ENCODE data around the gene ELOVL3. TPM values are rescaled to one million over a fixed set of nuclear protein-coding genes. Genes with fewer than 3 reads are reported as not detected.

Gene ELOVL3, protein sequence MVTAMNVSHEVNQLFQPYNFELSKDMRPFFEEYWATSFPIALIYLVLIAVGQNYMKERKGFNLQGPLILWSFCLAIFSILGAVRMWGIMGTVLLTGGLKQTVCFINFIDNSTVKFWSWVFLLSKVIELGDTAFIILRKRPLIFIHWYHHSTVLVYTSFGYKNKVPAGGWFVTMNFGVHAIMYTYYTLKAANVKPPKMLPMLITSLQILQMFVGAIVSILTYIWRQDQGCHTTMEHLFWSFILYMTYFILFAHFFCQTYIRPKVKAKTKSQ
- total RNA-seq (not detected), polyA plus RNA-seq (under 1 TPM in 1 of 2 donors, not detected in 1; 0.16 TPM)

DNA sequence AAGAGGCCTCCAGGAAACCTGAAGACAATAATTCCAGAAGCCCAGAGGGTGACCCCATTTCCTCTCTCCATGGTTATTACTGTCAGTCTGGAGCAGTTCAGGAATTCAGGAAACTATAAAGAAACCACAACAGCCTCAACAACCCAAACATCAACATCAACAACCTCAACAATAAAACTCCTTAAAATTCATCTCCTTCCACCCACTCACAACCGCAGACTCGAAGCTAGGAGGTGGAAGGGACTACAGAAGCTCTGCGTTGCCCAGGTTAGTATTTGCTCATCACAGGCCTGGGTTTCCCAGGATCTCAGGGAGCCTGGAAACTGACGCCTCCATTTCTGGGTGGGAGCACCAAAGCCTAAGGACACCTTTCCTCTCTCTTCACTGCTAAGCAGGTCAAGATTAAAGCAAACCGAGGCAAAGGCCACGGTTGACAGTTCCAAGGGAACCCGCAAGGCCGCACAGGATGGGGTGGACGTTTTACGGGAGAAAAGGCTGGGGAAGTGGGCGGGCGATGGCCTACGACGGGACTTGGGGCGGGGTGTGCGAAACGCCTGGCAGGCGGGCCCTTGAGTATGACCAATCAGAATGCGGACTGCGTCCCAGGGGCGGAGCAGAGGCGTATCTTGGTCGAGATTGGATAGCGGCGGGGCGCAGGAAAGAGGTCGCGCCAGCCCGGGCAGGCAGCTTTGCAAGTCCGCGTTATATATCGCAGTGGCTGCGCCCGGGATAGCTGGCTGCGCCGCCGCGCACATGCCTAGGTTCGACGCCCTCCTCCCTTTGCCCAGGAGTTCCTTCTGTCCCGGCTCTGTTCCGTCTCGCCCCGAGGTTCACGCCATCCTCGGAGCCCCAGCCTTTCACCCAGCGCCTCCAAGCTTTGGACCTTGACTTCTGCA, at the start of gene ELOVL3:
Gene ELOVL3, plus strand, starts transcription at position 654 of the 896 bp plus-strand sequence. CDS start 250 bp downstream, outside the sequence.
- FAIRE-seq (no peak), DNase-seq (peak; percentile 90 to 96 (median 91)), ATAC-seq (peak; percentile 92 to 96 (median 94))
- WGBS, 2 donors, result 7 to 8% methylated on average over 47 of the region's 47 CpGs
- TF ChIP-seq, protein P1, sequence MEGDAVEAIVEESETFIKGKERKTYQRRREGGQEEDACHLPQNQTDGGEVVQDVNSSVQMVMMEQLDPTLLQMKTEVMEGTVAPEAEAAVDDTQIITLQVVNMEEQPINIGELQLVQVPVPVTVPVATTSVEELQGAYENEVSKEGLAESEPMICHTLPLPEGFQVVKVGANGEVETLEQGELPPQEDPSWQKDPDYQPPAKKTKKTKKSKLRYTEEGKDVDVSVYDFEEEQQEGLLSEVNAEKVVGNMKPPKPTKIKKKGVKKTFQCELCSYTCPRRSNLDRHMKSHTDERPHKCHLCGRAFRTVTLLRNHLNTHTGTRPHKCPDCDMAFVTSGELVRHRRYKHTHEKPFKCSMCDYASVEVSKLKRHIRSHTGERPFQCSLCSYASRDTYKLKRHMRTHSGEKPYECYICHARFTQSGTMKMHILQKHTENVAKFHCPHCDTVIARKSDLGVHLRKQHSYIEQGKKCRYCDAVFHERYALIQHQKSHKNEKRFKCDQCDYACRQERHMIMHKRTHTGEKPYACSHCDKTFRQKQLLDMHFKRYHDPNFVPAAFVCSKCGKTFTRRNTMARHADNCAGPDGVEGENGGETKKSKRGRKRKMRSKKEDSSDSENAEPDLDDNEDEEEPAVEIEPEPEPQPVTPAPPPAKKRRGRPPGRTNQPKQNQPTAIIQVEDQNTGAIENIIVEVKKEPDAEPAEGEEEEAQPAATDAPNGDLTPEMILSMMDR (IDR thresholded peaks at IDR 0.05), result no peak
- Histone ChIP-seq H3K9me3 (no peaks in the 10 kb centered on the region), H3K27ac (peak within 1 kb of the TSS in 2 of 4 donors; percentile 24 to 62), H3K4me3 (peak within 1 kb of the TSS in 2 of 4 donors; percentile 13 to 31), H3K36me3 (no peaks in the 10 kb centered on the region), H3K27me3 (no peaks in the 10 kb centered on the region), H3K4me1 (peaks cover 0 to 10% (median 0%) of the 10 kb centered on the region in 3 donors)
- intact Hi-C loops (cut with DNase I), result loop anchor here in 1 of 3 donors (5.0 kb wide), 1 partner anchor 126 kb away; no protein-coding TSS in a partner anchor

DNA sequence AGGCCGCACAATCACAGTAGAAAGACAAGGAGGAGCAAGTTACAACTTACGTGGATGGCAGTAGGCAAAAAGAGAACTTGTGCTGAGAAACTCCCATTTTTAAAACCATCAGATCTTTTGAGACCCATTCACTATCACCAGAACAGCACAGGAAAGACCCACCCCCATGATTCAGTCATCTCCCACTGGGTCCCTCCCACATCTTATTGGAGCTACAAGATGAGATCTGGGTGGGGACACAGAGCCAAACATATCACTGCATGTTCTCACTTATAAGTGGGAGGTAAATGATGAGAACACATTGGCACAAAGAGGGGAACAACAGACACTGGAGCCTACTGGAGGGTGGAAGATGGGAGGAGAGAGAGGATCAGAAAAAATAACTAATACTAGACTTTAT, 41.5 kb upstream of the ELOVL3 start:
- DNase-seq, result no peak
- H3K9me3 ChIP-seq, result no peaks in the 10 kb centered on the region
- H3K27ac ChIP-seq, result no peak overlapping the region
- TF ChIP-seq, protein P1 (IDR thresholded peaks at IDR 0.05), result no peak
- H3K27me3 ChIP-seq, result no peaks in the 10 kb centered on the region
- ATAC-seq, result no peak
- WGBS, 2 donors, result 76 to 86% methylated on average over 2 of the region's 2 CpGs
- no peaks in the 10 kb centered on the region for H3K4me1 ChIP-seq
- no peak for FAIRE-seq
- no peak overlapping the region for H3K4me3 ChIP-seq
- intact Hi-C loops (cut with DNase I), result no loop called here
- no peaks in the 10 kb centered on the region for H3K36me3 ChIP-seq

DNA sequence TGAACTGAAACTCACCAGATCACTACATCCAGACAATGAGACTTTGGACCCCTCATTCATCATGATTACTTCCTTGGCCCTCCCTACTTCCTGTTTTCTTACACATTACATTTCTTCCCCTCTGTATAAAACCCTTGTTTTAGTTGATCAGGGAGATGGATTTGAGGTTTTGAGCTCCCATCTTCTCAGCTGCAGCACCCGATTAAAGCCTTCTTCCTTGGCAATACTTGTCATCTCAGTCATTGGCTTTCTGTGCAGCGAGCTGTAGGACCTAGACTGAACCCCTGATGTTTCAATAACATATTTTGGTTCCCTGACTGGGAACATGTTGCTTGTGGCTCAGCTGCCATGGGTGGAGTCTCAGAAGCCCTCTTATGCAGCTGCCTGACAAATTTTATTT, 40.8 kb upstream of the ELOVL3 start:
- Histone ChIP-seq H3K36me3 (no peaks in the 10 kb centered on the region), H3K27me3 (no peaks in the 10 kb centered on the region), H3K27ac (no peak overlapping the region), H3K4me1 (no peaks in the 10 kb centered on the region), H3K9me3 (no peaks in the 10 kb centered on the region), H3K4me3 (no peak overlapping the region)
- no peak for DNase-seq
- ATAC-seq, result no peak
- TF ChIP-seq, protein P1 (IDR thresholded peaks at IDR 0.05), result no peak
- 63 to 64% methylated on average over 2 of the region's 2 CpGs for WGBS, 2 donors
- FAIRE-seq, result no peak
- intact Hi-C loops (cut with DNase I), result no loop called here

DNA sequence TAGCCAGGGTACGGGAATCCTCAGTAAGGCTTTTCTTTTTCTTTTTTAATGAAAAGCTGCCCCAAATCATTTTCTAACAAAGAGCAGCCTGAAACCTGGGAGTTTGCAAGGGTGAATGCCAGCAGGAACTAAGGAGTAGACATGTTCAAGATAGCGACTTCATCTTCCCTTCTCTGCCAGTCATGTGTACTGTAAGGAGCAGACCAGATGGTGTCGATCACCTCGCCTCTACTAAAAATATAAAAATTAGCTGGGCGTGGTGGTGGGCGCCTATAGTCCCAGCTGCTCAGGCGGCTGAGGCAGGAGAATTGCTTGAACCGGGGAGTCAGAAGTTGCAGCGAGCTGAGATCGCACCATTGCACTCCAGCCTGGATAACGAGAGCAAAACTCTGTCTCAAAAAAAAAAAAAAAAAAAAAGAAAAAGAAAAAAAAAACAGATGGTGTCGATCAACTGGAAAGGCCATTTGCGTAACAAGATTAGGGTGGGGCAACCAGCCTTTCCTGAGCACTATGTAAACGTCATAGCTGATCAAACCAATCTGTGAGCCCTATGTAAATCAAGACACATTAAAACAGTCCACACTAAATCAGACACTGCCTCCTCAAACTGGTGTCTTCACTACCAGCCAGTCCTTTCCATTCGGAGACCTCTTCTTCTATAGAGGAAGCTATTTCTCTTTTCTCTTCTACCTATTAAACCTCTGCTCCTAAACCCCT, 40.1 kb upstream of the ELOVL3 start:
- DNase-seq, result no peak
- no peaks in the 10 kb centered on the region for H3K9me3 ChIP-seq
- H3K27ac ChIP-seq, result no peak overlapping the region
- WGBS, 2 donors, result 80 to 85% methylated on average over 13 to 15 of the region's 15 CpGs
- intact Hi-C loops (cut with DNase I), result no loop called here
- FAIRE-seq, result no peak
- no peaks in the 10 kb centered on the region for H3K36me3 ChIP-seq
- TF ChIP-seq, protein P1 (IDR thresholded peaks at IDR 0.05), result no peak
- no peak for ATAC-seq
- no peak overlapping the region for H3K4me3 ChIP-seq
- H3K27me3 ChIP-seq, result no peaks in the 10 kb centered on the region
- H3K4me1 ChIP-seq, result no peaks in the 10 kb centered on the region

All from pancreas (tissue), 10 donors.